ENCODE results near the gene ZNF385B. TPM values are rescaled to one million over a fixed set of nuclear protein-coding genes. Genes with fewer than 3 reads are reported as not detected.

The ZNF385B gene
- total and polyA plus RNA-seq, 10 of the 15 experiments (the other 5 are each of a cell fraction or from before 2014, with no cell fraction given), result not detected

GRCh38 chr2:179532863-179533278 lies 328.5 kb downstream of the ZNF385B start:
- no peak for FAIRE-seq
- 2% methylated on average over 2 of the region's 2 CpGs for WGBS (ENCODE audit: insufficient coverage, insufficient replicate concordance, low lambda C conversion rate, missing lambda C conversion rate)

More at GRCh38 chr2:179532863-179533278, 328.5 kb downstream of the ZNF385B start:
- no peak for ATAC-seq
- in situ Hi-C loops (cut with MboI) (no loop called here), intact Hi-C loops (cut with micrococcal nuclease; ENCODE audit: unreplicated experiment) (no loop called here)
- CTCF ChIA-PET, result interaction anchor here (1.4 kb wide), 1 partner anchor 126 kb away, joined by 3 read pairs; no protein-coding TSS in a partner anchor
- no peaks in the 10 kb centered on the region for H4K20me1 ChIP-seq (ENCODE audit: control insufficient read depth, insufficient read depth)
- H3K4me2 ChIP-seq (ENCODE audit: control insufficient read depth, insufficient read depth), result no peak overlapping the region
- TF ChIP-seq EP300 (IDR thresholded peaks at IDR 0.05; ENCODE audit: borderline replicate concordance in 1 of 2, control insufficient read depth in 1 of 2, low read depth in 2 of 2, low read length in 2 of 2), result no peak
- TF ChIP-seq, protein P1, sequence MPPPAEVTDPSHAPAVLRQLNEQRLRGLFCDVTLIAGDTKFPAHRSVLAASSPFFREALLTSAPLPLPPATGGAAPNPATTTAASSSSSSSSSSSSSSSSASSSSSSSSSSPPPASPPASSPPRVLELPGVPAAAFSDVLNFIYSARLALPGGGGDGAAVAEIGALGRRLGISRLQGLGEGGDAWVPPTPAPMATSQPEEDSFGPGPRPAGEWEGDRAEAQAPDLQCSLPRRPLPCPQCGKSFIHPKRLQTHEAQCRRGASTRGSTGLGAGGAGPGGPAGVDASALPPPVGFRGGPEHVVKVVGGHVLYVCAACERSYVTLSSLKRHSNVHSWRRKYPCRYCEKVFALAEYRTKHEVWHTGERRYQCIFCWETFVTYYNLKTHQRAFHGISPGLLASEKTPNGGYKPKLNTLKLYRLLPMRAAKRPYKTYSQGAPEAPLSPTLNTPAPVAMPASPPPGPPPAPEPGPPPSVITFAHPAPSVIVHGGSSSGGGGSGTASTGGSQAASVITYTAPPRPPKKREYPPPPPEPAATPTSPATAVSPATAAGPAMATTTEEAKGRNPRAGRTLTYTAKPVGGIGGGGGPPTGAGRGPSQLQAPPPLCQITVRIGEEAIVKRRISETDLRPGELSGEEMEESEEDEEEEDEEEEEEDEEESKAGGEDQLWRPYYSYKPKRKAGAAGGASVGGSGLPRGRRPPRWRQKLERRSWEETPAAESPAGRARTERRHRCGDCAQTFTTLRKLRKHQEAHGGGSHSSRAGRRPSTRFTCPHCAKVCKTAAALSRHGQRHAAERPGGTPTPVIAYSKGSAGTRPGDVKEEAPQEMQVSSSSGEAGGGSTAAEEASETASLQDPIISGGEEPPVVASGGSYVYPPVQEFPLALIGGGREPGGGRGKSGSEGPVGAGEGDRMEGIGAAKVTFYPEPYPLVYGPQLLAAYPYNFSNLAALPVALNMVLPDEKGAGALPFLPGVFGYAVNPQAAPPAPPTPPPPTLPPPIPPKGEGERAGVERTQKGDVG (CRISPR knock-in tag; IDR thresholded peaks at IDR 0.05), result no peak
- TF ChIP-seq MTA2 (IDR thresholded peaks at IDR 0.05; ENCODE audit: low read depth), result no peak
- TF ChIP-seq CBX5 (IDR thresholded peaks at IDR 0.05; ENCODE audit: low read depth), result no peak
- TF ChIP-seq, protein P2, sequence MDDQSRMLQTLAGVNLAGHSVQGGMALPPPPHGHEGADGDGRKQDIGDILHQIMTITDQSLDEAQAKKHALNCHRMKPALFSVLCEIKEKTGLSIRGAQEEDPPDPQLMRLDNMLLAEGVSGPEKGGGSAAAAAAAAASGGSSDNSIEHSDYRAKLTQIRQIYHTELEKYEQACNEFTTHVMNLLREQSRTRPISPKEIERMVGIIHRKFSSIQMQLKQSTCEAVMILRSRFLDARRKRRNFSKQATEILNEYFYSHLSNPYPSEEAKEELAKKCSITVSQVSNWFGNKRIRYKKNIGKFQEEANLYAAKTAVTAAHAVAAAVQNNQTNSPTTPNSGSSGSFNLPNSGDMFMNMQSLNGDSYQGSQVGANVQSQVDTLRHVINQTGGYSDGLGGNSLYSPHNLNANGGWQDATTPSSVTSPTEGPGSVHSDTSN (IDR thresholded peaks at IDR 0.05; ENCODE audit: insufficient replicate concordance, low read depth, low read length), result no peak
- TF ChIP-seq E2F4 (IDR thresholded peaks at IDR 0.05; ENCODE audit: low read depth, low read length), result no peak
- TF ChIP-seq HDAC6 (IDR thresholded peaks at IDR 0.05; ENCODE audit: unreplicated experiment), result no peak
- TF ChIP-seq RAD51 (IDR thresholded peaks at IDR 0.05), result no peak
- no peak for TF ChIP-seq RUNX3 (IDR thresholded peaks at IDR 0.05; ENCODE audit: low read length)
- TF ChIP-seq RELA (IDR thresholded peaks at IDR 0.05; ENCODE audit: borderline replicate concordance, partially characterized antibody), result no peak
- no peak for TF ChIP-seq ASH2L (IDR thresholded peaks at IDR 0.05; ENCODE audit: borderline replicate concordance, low read depth)
- no peak for TF ChIP-seq POLR2AphosphoS5 (IDR thresholded peaks at IDR 0.05; ENCODE audit: low read length)
- TF ChIP-seq NR2F1 (conservative IDR thresholded peaks at IDR 0.05), result no peak
- no peak for TF ChIP-seq ZBTB40 (IDR thresholded peaks at IDR 0.05; ENCODE audit: borderline replicate concordance)
- no peak overlapping the region for H3K9ac ChIP-seq (ENCODE audit: control insufficient read depth, insufficient read depth, low read length)
- no peaks in the 10 kb centered on the region for H3K9me3 ChIP-seq (replicated peaks; ENCODE audit: control insufficient read depth, insufficient read depth, low read length)
- H3K27ac ChIP-seq (ENCODE audit: control insufficient read depth, insufficient read depth), result no peak overlapping the region
- DNase-seq (ENCODE audit: low read depth, low spot score), result no peak
- POLR2A ChIA-PET, result no interaction called here
- H3K79me2 ChIP-seq (ENCODE audit: control insufficient read depth, insufficient read depth, low read length), result no peaks in the 10 kb centered on the region
- H3K36me3 ChIP-seq (ENCODE audit: control insufficient read depth in 2 of 2, insufficient read depth in 2 of 2, low read length in 1 of 2), result no peaks in the 10 kb centered on the region
- H3K4me3 ChIP-seq, result no peak overlapping the region
- RAD21 ChIA-PET (ENCODE audit: unreplicated experiment), result no interaction called here
- H2AFZ ChIP-seq (ENCODE audit: control insufficient read depth, low read depth, low read length), result no peak overlapping the region
- SMC1A ChIA-PET (ENCODE audit: uncharacterized antibody, unreplicated experiment), result no interaction called here
- no peaks in the 10 kb centered on the region for H3K4me1 ChIP-seq (ENCODE audit: control insufficient read depth, insufficient read depth, low read length)
- peaks cover 0 to 2% of the 10 kb centered on the region in 2 experiments; a peak in 1 of 4 replicates for H3K27me3 ChIP-seq (replicated peaks in 1 of 2; ENCODE audit: control insufficient read depth in 2 of 2, insufficient read depth in 2 of 2, low read length in 1 of 2)
- BruUV-seq (replicated peaks), result no TSS peak
